ENCODE results near the gene PTPN9.

GRCh38 chr15:75451202-75451673, 127.9 kb downstream of the PTPN9 start:
- TF ChIP-seq CTCF (IDR thresholded peaks at IDR 0.05 in 4 of 5, conservative IDR thresholded peaks at IDR 0.05 in 1 of 5) (no peak), POLR2A (IDR thresholded peaks at IDR 0.05) (no peak)

Data from gastrocnemius medialis (tissue), 4 donors.